BLaER1 (cell line): ENCODE measurements around the gene SWAP70.
"Not testable (repeated sequence)": the region's sequence is repeated elsewhere in the genome, so short reads cannot be mapped to it uniquely, and the experiment has no call there.

ENCODE experiments used
- H3K27ac ChIP-seq: shearing (Covaris generic); formaldehyde crosslinking; 2 replicates; pipeline ENCODE4 v1.8.1; 2022
- H3K27me3 ChIP-seq: shearing (Covaris generic); formaldehyde crosslinking; 2 replicates; pipeline ENCODE4 v1.8.1; 2022
- H3K36me3 ChIP-seq: shearing (Covaris generic); formaldehyde crosslinking; 2 replicates; pipeline ENCODE4 v1.8.1; 2022
- H3K4me1 ChIP-seq: shearing (Covaris generic); formaldehyde crosslinking; 2 replicates; pipeline ENCODE4 v1.8.1; 2022
- H3K4me2 ChIP-seq: shearing (Covaris generic); formaldehyde crosslinking; 2 replicates; pipeline ENCODE4 v1.8.1; 2022
- H3K4me3 ChIP-seq: shearing (Covaris generic); formaldehyde crosslinking; 2 replicates; pipeline ENCODE4 v1.8.1; 2022
- H3K9ac ChIP-seq: shearing (Covaris generic); formaldehyde crosslinking; 2 replicates; pipeline ENCODE4 v1.8.1; 2022
- H3K9me3 ChIP-seq: shearing (Covaris generic); formaldehyde crosslinking; 2 replicates; pipeline ENCODE4 v1.8.1; 2022
- H4K20me1 ChIP-seq: shearing (Covaris generic); formaldehyde crosslinking; 2 replicates; pipeline ENCODE4 v1.8.1; 2022
- Cebpa-rat ChIP-seq: shearing (Covaris generic); IDR thresholded peaks from 2 replicates; pipeline ENCODE4 v1.8.1; 2022

Gene SWAP70

GRCh38 chr11:9701799-9702198 is 37.9 kb downstream of the SWAP70 start:
- Histone ChIP-seq H3K4me2 (peak overlapping the region; percentile 49), H3K4me1 (peaks cover 18% of the 10 kb centered on the region), H3K27ac (no peak overlapping the region), H3K4me3 (no peak overlapping the region), H3K36me3 (0 out of 2 replicates have a peak, but pooled peaks cover 6% of the 10 kb centered on the region), H4K20me1 (no peaks in the 10 kb centered on the region), H3K27me3 (no peaks in the 10 kb centered on the region), H3K9ac (no peak overlapping the region), H3K9me3 (no peaks in the 10 kb centered on the region)
- TF ChIP-seq Cebpa-rat: no peak

GRCh38 chr11:9703280-9703679 is 39.4 kb downstream of the SWAP70 start:
- Histone ChIP-seq H3K36me3 (0 out of 2 replicates have a peak, but pooled peaks cover 6% of the 10 kb centered on the region), H3K27ac (no peak overlapping the region), H3K27me3 (no peaks in the 10 kb centered on the region), H3K4me3 (no peak overlapping the region), H3K4me2 (0 out of 2 replicates have a peak overlapping the region, but pooled peaks have one; percentile 12), H4K20me1 (no peaks in the 10 kb centered on the region), H3K9me3 (no peaks in the 10 kb centered on the region), H3K4me1 (peaks cover 18% of the 10 kb centered on the region), H3K9ac (no peak overlapping the region)
- no peak for TF ChIP-seq Cebpa-rat

GRCh38 chr11:9704037-9704436 is 40.2 kb downstream of the SWAP70 start:
- 0 out of 2 replicates have a peak, but pooled peaks cover 6% of the 10 kb centered on the region for H3K36me3 ChIP-seq
- H3K4me3 ChIP-seq: no peak overlapping the region
- H3K9ac ChIP-seq: no peak overlapping the region
- no peaks in the 10 kb centered on the region for H3K27me3 ChIP-seq
- TF ChIP-seq Cebpa-rat: no peak
- H3K4me2 ChIP-seq: no peak overlapping the region
- peaks cover 18% of the 10 kb centered on the region for H3K4me1 ChIP-seq
- no peak overlapping the region for H3K27ac ChIP-seq
- H3K9me3 ChIP-seq: no peaks in the 10 kb centered on the region
- H4K20me1 ChIP-seq: no peaks in the 10 kb centered on the region

GRCh38 chr11:9704620-9705019 is 40.7 kb downstream of the SWAP70 start:
- H3K36me3 ChIP-seq: 0 out of 2 replicates have a peak, but pooled peaks cover 6% of the 10 kb centered on the region

GRCh38 chr11:9705361-9705760 is 41.5 kb downstream of the SWAP70 start:
- not testable (repeated sequence) for H3K36me3 ChIP-seq, H4K20me1 ChIP-seq, H3K4me2 ChIP-seq, H3K9ac ChIP-seq, H3K9me3 ChIP-seq, H3K4me3 ChIP-seq, H3K27me3 ChIP-seq, H3K27ac ChIP-seq
- peaks cover 18% of the 10 kb centered on the region for H3K4me1 ChIP-seq

More at GRCh38 chr11:9704620-9705019, 40.7 kb downstream of the SWAP70 start:
- H3K4me1 ChIP-seq: peaks cover 18% of the 10 kb centered on the region
- TF ChIP-seq Cebpa-rat: no peak
- H3K27ac ChIP-seq: no peak overlapping the region
- H3K9ac ChIP-seq: no peak overlapping the region
- H3K27me3 ChIP-seq: no peaks in the 10 kb centered on the region
- H4K20me1 ChIP-seq: no peaks in the 10 kb centered on the region
- H3K9me3 ChIP-seq: no peaks in the 10 kb centered on the region
- H3K4me3 ChIP-seq: no peak overlapping the region
- H3K4me2 ChIP-seq: no peak overlapping the region

- TF ChIP-seq Cebpa-rat: no peak
- H3K4me1 ChIP-seq: peaks cover under 1% of the 10 kb centered on the region; the same call in 1 of the 2 replicates
- no peaks in the 10 kb centered on the region for H3K9me3 ChIP-seq
- H3K9ac ChIP-seq: no peak overlapping the region
- H4K20me1 ChIP-seq: no peaks in the 10 kb centered on the region
- H3K27me3 ChIP-seq: no peaks in the 10 kb centered on the region
- no peak overlapping the region for H3K4me3 ChIP-seq
- H3K36me3 ChIP-seq: 0 out of 2 replicates have a peak, but pooled peaks cover 6% of the 10 kb centered on the region
- H3K27ac ChIP-seq: no peak overlapping the region
- no peak overlapping the region for H3K4me2 ChIP-seq
These were observed 44.7 kb downstream of the SWAP70 start for GRCh38 chr11:9708544-9708943.

- no peak overlapping the region for H3K4me2 ChIP-seq
- no peak overlapping the region for H3K27ac ChIP-seq
- no peak overlapping the region for H3K4me3 ChIP-seq
- H3K36me3 ChIP-seq: peaks cover 6% of the 10 kb centered on the region
- peaks cover 3% of the 10 kb centered on the region for H3K9me3 ChIP-seq
- no peak overlapping the region for H3K9ac ChIP-seq
- no peak for TF ChIP-seq Cebpa-rat
- H3K27me3 ChIP-seq: no peaks in the 10 kb centered on the region
- no peaks in the 10 kb centered on the region for H3K4me1 ChIP-seq
- H4K20me1 ChIP-seq: no peaks in the 10 kb centered on the region
These were observed 46.3 kb downstream of the SWAP70 start for GRCh38 chr11:9710223-9710622.

- Histone ChIP-seq H3K4me3 (no peak overlapping the region), H3K27me3 (no peaks in the 10 kb centered on the region), H4K20me1 (no peaks in the 10 kb centered on the region), H3K36me3 (peaks cover 13% of the 10 kb centered on the region), H3K9ac (no peak overlapping the region), H3K27ac (no peak overlapping the region), H3K4me2 (no peak overlapping the region), H3K9me3 (peaks cover 9% of the 10 kb centered on the region), H3K4me1 (no peaks in the 10 kb centered on the region)
- TF ChIP-seq Cebpa-rat: no peak
These were observed 47.0 kb downstream of the SWAP70 start for GRCh38 chr11:9710852-9711251.

GRCh38 chr11:9711454-9712307 is 47.8 kb downstream of the SWAP70 start:
- H3K4me2 ChIP-seq: no peak overlapping the region
- no peaks in the 10 kb centered on the region for H4K20me1 ChIP-seq
- no peak overlapping the region for H3K27ac ChIP-seq
- peaks cover 17% of the 10 kb centered on the region for H3K36me3 ChIP-seq
- peaks cover 5% of the 10 kb centered on the region for H3K4me1 ChIP-seq
- no peak overlapping the region for H3K9ac ChIP-seq
- peaks cover 12% of the 10 kb centered on the region for H3K9me3 ChIP-seq
- no peak for TF ChIP-seq Cebpa-rat
- H3K27me3 ChIP-seq: no peaks in the 10 kb centered on the region
- H3K4me3 ChIP-seq: no peak overlapping the region

GRCh38 chr11:9714272-9714940 is 50.5 kb downstream of the SWAP70 start:
- peaks cover 12% of the 10 kb centered on the region for H3K9me3 ChIP-seq
- H3K27me3 ChIP-seq: no peaks in the 10 kb centered on the region
- H3K4me3 ChIP-seq: no peak overlapping the region
- H3K4me2 ChIP-seq: no peak overlapping the region
- H3K4me1 ChIP-seq: peaks cover 31% of the 10 kb centered on the region
- peaks cover 17% of the 10 kb centered on the region for H3K36me3 ChIP-seq
- H3K27ac ChIP-seq: no peak overlapping the region
- TF ChIP-seq Cebpa-rat: no peak
- H4K20me1 ChIP-seq: no peaks in the 10 kb centered on the region
- no peak overlapping the region for H3K9ac ChIP-seq
